ENCODE results near the gene IPPK.

DNA sequence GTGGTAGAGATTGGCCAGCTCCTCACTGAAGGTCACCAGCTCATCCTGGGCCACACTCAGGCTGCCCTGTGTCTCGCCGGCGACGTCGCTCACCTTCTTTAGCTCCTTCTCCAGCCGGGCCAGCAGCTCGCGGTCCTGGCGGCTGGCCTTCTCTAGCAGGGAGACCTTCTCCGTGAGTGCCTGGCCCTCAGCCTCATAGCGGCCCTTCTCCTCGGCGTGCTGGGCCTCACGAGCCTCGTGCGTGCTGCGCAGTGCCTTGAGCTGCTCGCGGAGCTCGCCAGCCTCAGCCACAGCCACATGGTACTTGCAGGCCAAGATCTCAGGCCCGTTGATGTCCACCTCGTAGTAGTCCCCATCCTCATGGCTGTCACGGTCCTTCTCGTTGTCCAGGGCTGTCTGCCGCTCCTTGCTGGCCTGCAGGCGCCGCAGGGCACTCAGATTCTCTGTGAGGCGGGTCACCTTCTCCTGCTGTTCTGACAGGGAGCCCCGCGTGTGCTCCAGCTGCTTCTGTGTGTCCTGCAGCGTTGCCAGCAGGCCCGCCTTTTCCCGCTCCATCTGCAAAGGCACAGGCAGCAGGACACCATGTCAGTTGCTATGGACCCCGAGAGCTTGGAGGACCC, 49.2 kb upstream of the IPPK start:
- TF ChIP-seq EP300 (IDR thresholded peaks at IDR 0.05): no peak
- TF ChIP-seq POLR2A (IDR thresholded peaks at IDR 0.05): no peak
- TF ChIP-seq CTCF (IDR thresholded peaks at IDR 0.05): no peak
- no peak for TF ChIP-seq POLR2AphosphoS5 (IDR thresholded peaks at IDR 0.05)

Measured in gastroesophageal sphincter (tissue), 3 donors.